Gastrocnemius medialis (tissue), 4 donors: Measurements from ENCODE around the gene GJB3. TPM values are rescaled to one million over a fixed set of nuclear protein-coding genes. Genes with fewer than 3 reads are reported as not detected.
"Not testable (repeated sequence)": the region's sequence is repeated elsewhere in the genome, so short reads cannot be mapped to it uniquely, and the experiment has no call there.

ENCODE experiments used
- ATAC-seq, 2 donors: fragments of 150-250 bp; one replicate each; pipeline ENCODE4 v1.9.1; 2016
- DNase-seq, 2 donors: peaks; one replicate each; pipeline ENCODE4 v3.0.0-alpha.2; 2019
- H3K27ac ChIP-seq, 4 donors: fragments of 200-600 bp; sonication (generic); 1 replicate in 1 of 4; 2 replicates in 3 of 4; pipeline ENCODE4 v1.5.1; 2016 to 2018; ENCODE audit warnings: mild to moderate bottlenecking in 2 of 4, moderate library complexity in 1 of 4
- H3K27me3 ChIP-seq, 3 donors: fragments of 200-600 bp; sonication (generic) in 2 of 3; 1 replicate in 1 of 3; 2 replicates in 2 of 3; pipeline versions ENCODE4 v1.5.1 to v1.6.0; 2016 to 2019; ENCODE audit warnings: mild to moderate bottlenecking in 1 of 3, moderate library complexity in 1 of 3
- H3K36me3 ChIP-seq, 2 donors: fragments of 200-600 bp; sonication (generic) in 1 of 2; one replicate each; pipeline ENCODE4 v1.5.1; 2017 to 2018
- H3K4me1 ChIP-seq, 2 donors: fragments of 200-600 bp; sonication (generic) in 1 of 2; one replicate each; pipeline ENCODE4 v1.5.1; 2016 to 2017; ENCODE audit warnings: mild to moderate bottlenecking in 2 of 2
- H3K4me3 ChIP-seq, 4 donors: fragments of 200-600 bp; sonication (generic) in 3 of 4; 1 replicate in 1 of 4; 2 replicates in 3 of 4; pipeline ENCODE4 v1.5.1; 2016 to 2019; ENCODE audit warnings: mild to moderate bottlenecking in 2 of 4
- H3K9me3 ChIP-seq, 3 donors: fragments of 200-600 bp; sonication (generic) in 2 of 3; 1 replicate in 1 of 3; 2 replicates in 2 of 3; pipeline ENCODE4 v1.5.1; 2016 to 2019
- CTCF ChIP-seq, 5 experiments: fragments of 450-650 bp in 3 of 5; fragments of 200-600 bp in 2 of 5; sonication (generic) in 2 of 5; IDR thresholded peaks in 4 of 5; conservative IDR thresholded peaks in 1 of 5; 1 replicate in 4 of 5; 2 replicates in 1 of 5; pipeline ENCODE4 v1.5.1; 2016 to 2019; ENCODE audit warnings: antibody characterized with exemption in 5 of 5, mild to moderate bottlenecking in 3 of 5, moderate library complexity in 3 of 5
- POLR2A ChIP-seq, 2 donors: fragments of 450-650 bp; IDR thresholded peaks; one replicate each; pipeline ENCODE4 v1.6.1; 2017; ENCODE audit warnings: antibody characterized with exemption in 2 of 2, mild to moderate bottlenecking in 2 of 2, moderate library complexity in 2 of 2
- in situ Hi-C, 4 donors: fragments of 200-750 bp; cut with MboI; loops; one replicate each; pipeline versions ENCODE4 v1.15.0 to v1.8.0; 2017; ENCODE audit warnings: low sequenced_read_pairs in 4 of 4
- intact Hi-C: fragments of 100-400 bp; cut with DNase I; formaldehyde crosslinking; loops from one replicate; pipeline ENCODE4 v1.15.1; 2023; ENCODE audit warnings: low total_unique reads
- total RNA-seq, 4 donors: library from RNA; depleted of rRNA; stranded (reverse); fragments of >200 nt; gene quantifications; one replicate each; pipeline versions ENCODE4 v1.1.0 to v1.2.3, GENCODE V29; 2016

Gene GJB3
- total RNA-seq, 4 donors from 2014 or later: not detected

GRCh38 chr1:34763142-34763781 is 17.8 kb upstream of the GJB3 start:
- ATAC-seq: no peak
- DNase-seq: no peak
- TF ChIP-seq CTCF (IDR thresholded peaks at IDR 0.05 in 4 of 5, conservative IDR thresholded peaks at IDR 0.05 in 1 of 5) (no peak), POLR2A (IDR thresholded peaks at IDR 0.05) (no peak)
- H3K27ac ChIP-seq: no peak overlapping the region
- intact Hi-C loops: no loop called here
- no peaks in the 10 kb centered on the region for H3K4me1 ChIP-seq
- H3K9me3 ChIP-seq: no peaks in the 10 kb centered on the region
- in situ Hi-C loops: no loop called here
- H3K27me3 ChIP-seq: no peaks in the 10 kb centered on the region
- H3K36me3 ChIP-seq: no peaks in the 10 kb centered on the region
- H3K4me3 ChIP-seq: no peak overlapping the region

- TF ChIP-seq POLR2A (IDR thresholded peaks at IDR 0.05) (no peak), CTCF (IDR thresholded peaks at IDR 0.05 in 4 of 5, conservative IDR thresholded peaks at IDR 0.05 in 1 of 5) (no peak)
- Histone ChIP-seq H3K27me3 (no peaks in the 10 kb centered on the region), H3K4me1 (no peaks in the 10 kb centered on the region), H3K27ac (no peak overlapping the region), H3K9me3 (no peaks in the 10 kb centered on the region), H3K4me3 (no peak overlapping the region), H3K36me3 (no peaks in the 10 kb centered on the region)
- no peak for DNase-seq
- in situ Hi-C loops (no loop called here), intact Hi-C loops (no loop called here)
- no peak for ATAC-seq
Measured at GRCh38 chr1:34768856-34769255, 12.2 kb upstream of the GJB3 start.

- no peaks in the 10 kb centered on the region for H3K9me3 ChIP-seq
- intact Hi-C loops: no loop called here
Measured at GRCh38 chr1:34770891-34771504, 10.0 kb upstream of the GJB3 start.

GRCh38 chr1:34771573-34772371 is 9.2 kb upstream of the GJB3 start:
- Histone ChIP-seq H3K36me3 (no peaks in the 10 kb centered on the region), H3K27me3 (no peaks in the 10 kb centered on the region), H3K4me3 (no peak overlapping the region), H3K4me1 (no peaks in the 10 kb centered on the region), H3K27ac (no peak overlapping the region), H3K9me3 (no peaks in the 10 kb centered on the region)
- no peak for TF ChIP-seq POLR2A (IDR thresholded peaks at IDR 0.05)
- no peak for TF ChIP-seq CTCF (IDR thresholded peaks at IDR 0.05 in 4 of 5, conservative IDR thresholded peaks at IDR 0.05 in 1 of 5)
- in situ Hi-C loops (no loop called here), intact Hi-C loops (no loop called here)
- no peak for DNase-seq
- no peak for ATAC-seq

More at GRCh38 chr1:34770891-34771504, 10.0 kb upstream of the GJB3 start:
- TF ChIP-seq POLR2A (IDR thresholded peaks at IDR 0.05): no peak
- TF ChIP-seq CTCF (IDR thresholded peaks at IDR 0.05 in 4 of 5, conservative IDR thresholded peaks at IDR 0.05 in 1 of 5): no peak
- H3K36me3 ChIP-seq: no peaks in the 10 kb centered on the region
- in situ Hi-C loops: no loop called here
- no peaks in the 10 kb centered on the region for H3K4me1 ChIP-seq
- no peak overlapping the region for H3K27ac ChIP-seq
- ATAC-seq (no peak), DNase-seq (no peak)
- no peak overlapping the region for H3K4me3 ChIP-seq
- no peaks in the 10 kb centered on the region for H3K27me3 ChIP-seq

GRCh38 chr1:34773114-34773513 is 7.9 kb upstream of the GJB3 start:
- H3K36me3 ChIP-seq, H3K4me1 ChIP-seq, H3K9me3 ChIP-seq, H3K27ac ChIP-seq, in situ Hi-C loops, DNase-seq, H3K27me3 ChIP-seq, H3K4me3 ChIP-seq, intact Hi-C loops, ATAC-seq: not testable (repeated sequence)
